HG02870 (cell line): Measurements from ENCODE around the gene SPDYE3.

Source experiments
- ATAC-seq: cut with Tn5 transposase; IDR thresholded peaks from one replicate; pipeline ENCODE4 v1.9.1; 2021; ENCODE audit warnings: mild to moderate bottlenecking, moderate library complexity; ENCODE audit not compliant: unreplicated experiment

SPDYE3 gene

DNA sequence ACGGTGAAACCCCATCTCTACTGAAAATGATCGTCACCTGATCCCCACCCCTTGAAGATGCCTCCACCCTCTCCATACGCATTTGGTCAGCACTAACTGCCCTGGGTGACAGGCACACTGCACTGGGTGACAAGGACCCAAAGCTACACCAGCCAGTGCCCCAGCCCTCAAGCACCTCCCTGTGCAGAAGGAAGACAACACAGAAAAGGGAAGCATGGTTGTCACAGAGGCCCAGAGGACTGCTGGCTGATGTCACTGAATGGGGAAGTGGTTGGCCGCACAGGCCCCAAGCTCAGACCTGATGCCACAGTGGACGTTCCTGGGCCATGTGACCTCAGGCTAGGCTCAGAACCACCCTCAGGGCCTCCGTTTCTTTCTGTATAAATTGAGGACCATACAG lies 61.6 kb downstream of the SPDYE3 start:
- ATAC-seq, result peak; percentile 60

GRCh38 chr7:100370303-100370702 lies 62.8 kb downstream of the SPDYE3 start:
- no peak for ATAC-seq

DNA sequence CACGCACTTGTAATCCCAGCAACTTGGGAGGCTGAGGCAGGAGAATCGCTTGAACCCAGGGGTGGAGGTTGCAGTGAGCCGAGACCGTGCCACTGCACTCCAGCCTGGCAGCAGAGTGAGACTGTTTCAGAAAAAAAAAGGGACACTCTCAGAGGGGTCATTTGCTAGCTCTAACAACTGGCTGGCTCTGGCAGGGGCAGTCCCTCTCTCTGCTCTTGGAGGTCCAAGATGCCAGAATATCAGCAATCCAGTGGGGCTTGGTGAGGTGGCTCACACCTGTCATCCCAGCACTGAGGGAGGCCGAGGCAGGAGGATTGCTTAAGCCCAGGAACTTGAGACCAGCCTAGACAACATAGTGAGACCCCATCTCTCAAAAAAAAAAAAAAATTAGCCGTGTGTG lies 63.2 kb downstream of the SPDYE3 start:
- no peak for ATAC-seq

DNA sequence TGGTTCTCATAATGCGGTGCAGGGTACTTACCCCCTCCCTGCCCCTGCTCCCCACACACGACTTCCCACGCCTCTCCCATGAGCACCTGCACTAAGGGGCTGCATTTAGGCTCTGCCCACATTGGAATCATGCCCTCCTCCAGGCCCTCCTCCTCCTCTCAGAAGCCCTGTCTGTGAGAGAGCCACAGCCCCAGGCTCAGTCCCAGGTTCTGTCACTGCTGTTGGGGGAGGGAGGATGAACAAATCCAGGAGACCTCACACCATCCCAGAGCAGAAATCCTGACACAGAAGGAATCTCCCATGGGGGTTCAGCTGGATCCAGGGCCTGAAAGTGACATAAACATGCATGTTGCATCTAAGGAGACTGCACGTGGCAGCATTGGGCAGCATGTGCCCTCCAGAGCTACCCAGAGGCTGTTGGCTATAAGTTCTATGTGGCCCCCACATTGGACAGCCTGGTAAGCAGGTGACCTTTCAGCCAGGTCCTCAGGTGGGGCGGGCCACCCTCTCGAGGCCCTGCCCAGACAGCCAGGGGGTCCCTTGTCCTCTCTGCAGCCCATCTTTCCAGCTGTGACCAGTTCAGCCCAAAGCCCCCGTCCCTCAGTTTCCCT lies 64.2 kb downstream of the SPDYE3 start:
- ATAC-seq, result no peak
